Prostate gland (tissue), 2 donors: Measurements from ENCODE around the gene TTLL12. TPM values are rescaled to one million over a fixed set of nuclear protein-coding genes. Genes with fewer than 3 reads are reported as not detected.

Experiments
- DNase-seq: peaks from one replicate; pipeline ENCODE4 v3.0.0-alpha.2; 2019; ENCODE audit warnings: low spot score
- H3K27ac ChIP-seq, 2 donors: fragments of 200-600 bp; sonication (generic); 2 replicates each; pipeline ENCODE4 v1.5.1; 2017 to 2019
- H3K27me3 ChIP-seq: fragments of 200-600 bp; sonication (generic); replicated peaks from 2 replicates; pipeline ENCODE4 v1.5.1; 2019; ENCODE audit not compliant: insufficient read depth
- H3K36me3 ChIP-seq, 2 donors: fragments of 200-600 bp; sonication (generic); 1 replicate in 1 of 2; 2 replicates in 1 of 2; pipeline versions ENCODE4 v1.5.1 to v1.8.1; 2017 to 2019
- H3K4me1 ChIP-seq: fragments of 200-600 bp; sonication (generic); replicated peaks from 2 replicates; pipeline ENCODE4 v1.5.1; 2019
- H3K4me3 ChIP-seq, 2 donors: fragments of 200-600 bp; sonication (generic); 2 replicates each; pipeline ENCODE4 v1.5.1; 2017 to 2019
- H3K9me3 ChIP-seq: fragments of 200-600 bp; sonication (generic); 2 replicates; pipeline ENCODE4 v1.5.1; 2017
- CTCF ChIP-seq, 4 experiments: fragments of 200-600 bp in 2 of 4; fragments of 450-650 bp in 2 of 4; sonication (generic) in 2 of 4; IDR thresholded peaks; 1 replicate in 3 of 4; 2 replicates in 1 of 4; pipeline ENCODE4 v1.5.1; 2016 to 2019; ENCODE audit warnings: antibody characterized with exemption in 4 of 4, mild to moderate bottlenecking in 2 of 4, moderate library complexity in 2 of 4
- POLR2A ChIP-seq: fragments of 450-650 bp; IDR thresholded peaks from one replicate; pipeline ENCODE4 v1.6.1; 2016; ENCODE audit warnings: antibody characterized with exemption, mild to moderate bottlenecking
- POLR2AphosphoS5 ChIP-seq: sonication (generic); formaldehyde crosslinking; IDR thresholded peaks from one replicate; pipeline ENCODE4 v1.6.1; 2017; ENCODE audit warnings: antibody characterized with exemption
- WGBS: methylation state at CpG from one replicate; pipeline ENCODE4 v1.1.5; 2018; 5-methylcytosine and 5-hydroxymethylcytosine counted together
- intact Hi-C: fragments of 100-400 bp; cut with DNase I; formaldehyde crosslinking; loops from one replicate; pipeline ENCODE4 v1.14.2; 2022
- total RNA-seq, 2 donors: library from RNA; depleted of rRNA; stranded (reverse); fragments of >200 nt; gene quantifications; one replicate each; pipeline ENCODE4 v1.1.0, GENCODE V29; 2016

TTLL12 gene
- total RNA-seq, 2 donors from 2014 or later, result 62.5 to 118 TPM

DNA sequence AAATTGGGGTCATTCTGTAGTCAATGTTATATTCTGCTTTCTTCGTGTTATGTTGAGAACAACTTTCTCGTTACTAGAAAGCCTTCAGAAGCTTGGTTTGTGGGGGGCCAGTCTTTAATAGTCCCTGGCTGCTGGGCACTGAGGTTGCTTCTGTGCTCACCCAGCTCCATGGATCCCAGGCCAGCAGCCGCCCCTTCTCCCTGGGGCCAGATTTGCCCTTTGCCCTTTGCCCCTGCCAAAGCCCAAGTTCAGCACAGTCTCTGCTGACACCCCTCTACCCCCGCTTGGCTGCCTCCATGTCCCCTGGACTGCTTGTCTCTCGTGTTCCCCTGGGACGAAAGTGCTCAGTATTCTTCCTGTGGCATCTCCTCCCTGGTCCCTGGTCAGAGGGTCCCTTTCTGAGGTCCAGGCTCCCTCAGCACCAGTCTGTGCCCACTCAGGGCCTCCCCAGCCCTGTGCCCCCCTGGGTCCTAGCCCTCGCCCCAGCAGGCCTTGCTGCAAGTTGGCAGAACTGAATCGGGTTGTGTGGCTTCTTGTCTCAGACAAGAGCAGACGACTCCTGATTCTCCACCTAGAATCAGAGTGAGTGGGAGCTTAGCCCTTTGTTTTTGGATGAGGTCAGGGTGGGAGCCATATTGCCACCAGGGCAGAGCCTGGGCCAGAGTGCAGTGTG, 28.9 kb downstream of the TTLL12 start:
- H3K36me3 ChIP-seq, result no peaks in the 10 kb centered on the region

GRCh38 chr22:43156413-43156812, 30.5 kb downstream of the TTLL12 start:
- Histone ChIP-seq H3K4me3 (no peak overlapping the region), H3K9me3 (no peaks in the 10 kb centered on the region), H3K36me3 (no peaks in the 10 kb centered on the region), H3K4me1 (peaks cover 5% of the 10 kb centered on the region), H3K27me3 (no peaks in the 10 kb centered on the region), H3K27ac (no peak overlapping the region)
- intact Hi-C loops, result no loop called here
- WGBS, result 82% methylated on average over 12 of the region's 12 CpGs
- no peak for DNase-seq
- TF ChIP-seq POLR2AphosphoS5, result no peak
- no peak for TF ChIP-seq POLR2A
- no peak for TF ChIP-seq CTCF (IDR thresholded peaks at IDR 0.05)

More for the DNA sequence above, 28.9 kb downstream of the TTLL12 start:
- no peaks in the 10 kb centered on the region for H3K27me3 ChIP-seq
- intact Hi-C loops, result no loop called here
- no peak for DNase-seq
- H3K4me3 ChIP-seq, result no peak overlapping the region
- no peak overlapping the region for H3K27ac ChIP-seq
- TF ChIP-seq CTCF (IDR thresholded peaks at IDR 0.05) (no peak), POLR2AphosphoS5 (no peak), POLR2A (no peak)
- no peaks in the 10 kb centered on the region for H3K4me1 ChIP-seq
- no peaks in the 10 kb centered on the region for H3K9me3 ChIP-seq
- WGBS, result 78% methylated on average over 9 of the region's 9 CpGs

- WGBS, result 90% methylated on average over 5 of the region's 5 CpGs
- no peak overlapping the region for H3K27ac ChIP-seq
- peaks cover 7% of the 10 kb centered on the region for H3K4me1 ChIP-seq
- H3K36me3 ChIP-seq, result no peaks in the 10 kb centered on the region
- TF ChIP-seq CTCF (IDR thresholded peaks at IDR 0.05), result no peak
- TF ChIP-seq POLR2AphosphoS5, result no peak
- no peak for TF ChIP-seq POLR2A
- no peak for DNase-seq
- H3K9me3 ChIP-seq, result no peaks in the 10 kb centered on the region
- intact Hi-C loops, result no loop called here
- H3K27me3 ChIP-seq, result no peaks in the 10 kb centered on the region
- no peak overlapping the region for H3K4me3 ChIP-seq
These were observed 31.1 kb downstream of the TTLL12 start for GRCh38 chr22:43155789-43156188.

GRCh38 chr22:43154887-43155536, 31.9 kb downstream of the TTLL12 start:
- H3K27me3 ChIP-seq, result no peaks in the 10 kb centered on the region
- no peak overlapping the region for H3K27ac ChIP-seq
- intact Hi-C loops, result no loop called here
- peaks cover 10% of the 10 kb centered on the region for H3K4me1 ChIP-seq
- no peaks in the 10 kb centered on the region for H3K9me3 ChIP-seq
- DNase-seq, result no peak
- no peak for TF ChIP-seq CTCF (IDR thresholded peaks at IDR 0.05)
- TF ChIP-seq POLR2AphosphoS5, result no peak
- TF ChIP-seq POLR2A, result no peak
- 86% methylated on average over 24 of the region's 27 CpGs for WGBS
- no peaks in the 10 kb centered on the region for H3K36me3 ChIP-seq
- H3K4me3 ChIP-seq, result no peak overlapping the region

DNA sequence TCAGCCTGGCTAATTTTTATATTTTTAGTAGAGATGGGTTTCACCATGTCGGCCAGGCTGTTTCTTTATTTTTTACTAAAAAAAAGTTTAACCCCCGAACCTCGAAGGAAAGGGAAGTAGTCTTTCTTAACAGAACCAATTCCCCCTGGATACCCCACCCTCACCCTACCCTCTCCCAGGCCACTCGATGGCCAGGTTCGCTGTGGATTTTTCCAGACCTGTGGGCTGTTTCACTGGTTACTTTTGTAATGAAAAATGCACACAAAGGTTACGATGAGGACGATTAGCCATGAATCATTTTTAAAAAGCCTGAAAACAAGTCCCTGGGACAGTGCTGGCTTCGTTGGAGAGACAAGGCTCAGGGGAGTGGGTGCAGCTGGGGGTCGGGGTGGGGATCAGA, 33.0 kb downstream of the TTLL12 start:
- Histone ChIP-seq H3K9me3 (no peaks in the 10 kb centered on the region), H3K27me3 (no peaks in the 10 kb centered on the region), H3K4me1 (peaks cover 10% of the 10 kb centered on the region), H3K27ac (no peak overlapping the region), H3K36me3 (no peaks in the 10 kb centered on the region), H3K4me3 (no peak overlapping the region)
- no peak for DNase-seq
- intact Hi-C loops, result no loop called here
- no peak for TF ChIP-seq CTCF (IDR thresholded peaks at IDR 0.05)
- no peak for TF ChIP-seq POLR2AphosphoS5
- no peak for TF ChIP-seq POLR2A
- 57% methylated on average over 9 of the region's 9 CpGs for WGBS
